Measurements from ENCODE around the gene CAPN3.

The CAPN3 gene

DNA sequence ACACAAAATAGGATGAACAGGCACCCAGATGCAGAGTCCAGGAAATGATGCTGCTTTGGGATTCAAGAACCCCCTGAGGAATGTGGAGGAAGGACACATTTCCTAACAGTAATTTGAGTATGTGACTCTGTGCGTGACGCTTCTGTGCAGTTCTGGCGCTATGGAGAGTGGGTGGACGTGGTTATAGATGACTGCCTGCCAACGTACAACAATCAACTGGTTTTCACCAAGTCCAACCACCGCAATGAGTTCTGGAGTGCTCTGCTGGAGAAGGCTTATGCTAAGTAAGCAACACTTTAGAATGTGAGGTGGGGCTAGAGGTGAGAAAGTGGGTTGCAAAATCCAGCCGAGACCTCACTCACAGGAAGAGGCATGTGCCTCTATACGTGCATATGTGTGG is 28.3 kb downstream of the CAPN3 start:
- H3K27ac ChIP-seq (ENCODE audit: low read length) = no peak overlapping the region
- no peaks in the 10 kb centered on the region for H3K9me3 ChIP-seq (ENCODE audit: control insufficient read depth in 2 of 2, low read length in 2 of 2)
- H3K36me3 ChIP-seq (ENCODE audit: control insufficient read depth in 2 of 2, insufficient read depth in 2 of 2, low read length in 2 of 2) = no peaks in the 10 kb centered on the region
- H3K4me1 ChIP-seq (ENCODE audit: control insufficient read depth, insufficient read depth, low read length) = no peaks in the 10 kb centered on the region
- no peak overlapping the region for H3K9ac ChIP-seq (ENCODE audit: low read length in 2 of 2)
- no peaks in the 10 kb centered on the region for H3K27me3 ChIP-seq (ENCODE audit: control insufficient read depth in 1 of 2, insufficient read depth in 2 of 2, low read length in 2 of 2)
- H3K4me3 ChIP-seq (ENCODE audit: low read length in 2 of 2) = no peak overlapping the region

DNA sequence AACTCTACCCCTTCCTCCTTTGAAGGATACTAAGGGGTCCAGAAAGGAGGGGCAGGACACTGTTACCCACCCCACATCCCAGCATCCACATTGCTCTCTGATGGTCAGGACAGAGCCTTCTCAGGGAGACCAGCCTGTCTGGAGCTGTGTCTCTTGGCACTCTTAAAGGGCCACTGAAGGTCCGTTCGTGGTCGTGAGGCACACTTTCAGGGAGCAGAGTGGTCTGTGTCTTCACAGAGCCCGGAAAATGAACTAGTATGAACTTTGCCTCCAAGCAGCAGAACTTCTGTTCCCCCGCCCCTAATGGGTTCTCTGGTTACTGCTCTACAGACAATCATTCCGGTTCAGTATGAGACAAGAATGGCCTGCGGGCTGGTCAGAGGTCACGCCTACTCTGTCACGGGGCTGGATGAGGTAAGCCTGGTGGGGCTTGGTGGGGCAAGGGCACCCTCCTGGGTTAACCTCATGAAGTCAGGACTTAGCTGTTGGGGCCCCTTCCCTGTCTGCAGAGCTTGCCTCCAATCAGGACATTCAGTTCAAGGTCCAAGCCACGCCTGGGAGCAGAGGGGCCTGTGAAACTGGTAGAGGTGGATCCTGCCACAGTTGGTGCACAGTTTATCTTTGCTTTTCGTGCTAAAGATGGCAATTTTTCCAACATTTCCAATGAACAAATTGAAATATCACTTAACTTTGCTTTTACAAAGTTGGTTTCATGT is 33.2 kb downstream of the CAPN3 start:
- Histone ChIP-seq H3K4me1 (ENCODE audit: control insufficient read depth, insufficient read depth, low read length) (no peaks in the 10 kb centered on the region), H3K4me3 (ENCODE audit: low read length in 2 of 2) (no peak overlapping the region), H3K9me3 (ENCODE audit: control insufficient read depth in 2 of 2, low read length in 2 of 2) (no peaks in the 10 kb centered on the region), H3K36me3 (ENCODE audit: control insufficient read depth in 2 of 2, insufficient read depth in 2 of 2, low read length in 2 of 2) (no peaks in the 10 kb centered on the region), H3K27ac (ENCODE audit: low read length) (no peak overlapping the region), H3K27me3 (ENCODE audit: control insufficient read depth in 1 of 2, insufficient read depth in 2 of 2, low read length in 2 of 2) (no peaks in the 10 kb centered on the region), H3K9ac (ENCODE audit: low read length in 2 of 2) (no peak overlapping the region)

DNA sequence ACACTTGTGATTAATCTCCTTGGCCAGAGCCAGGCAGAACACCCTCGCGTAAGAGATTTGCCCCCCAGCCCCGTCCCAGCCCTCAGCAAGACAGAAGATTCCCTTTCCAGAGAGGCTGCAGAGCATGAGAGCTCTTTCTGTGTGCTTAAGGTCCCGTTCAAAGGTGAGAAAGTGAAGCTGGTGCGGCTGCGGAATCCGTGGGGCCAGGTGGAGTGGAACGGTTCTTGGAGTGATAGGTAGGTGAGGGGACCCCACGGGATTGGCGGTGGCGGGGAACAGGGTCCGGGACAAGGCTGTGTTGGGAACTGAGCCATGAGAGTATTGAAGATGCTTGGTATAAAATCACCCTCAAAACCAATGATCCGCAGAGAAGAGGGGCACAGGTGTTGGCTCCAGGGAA is 34.8 kb downstream of the CAPN3 start:
- no peak overlapping the region for H3K4me3 ChIP-seq (ENCODE audit: low read length in 2 of 2)
- H3K27me3 ChIP-seq (ENCODE audit: control insufficient read depth in 1 of 2, insufficient read depth in 2 of 2, low read length in 2 of 2) = no peaks in the 10 kb centered on the region
- no peak overlapping the region for H3K27ac ChIP-seq (ENCODE audit: low read length)
- no peaks in the 10 kb centered on the region for H3K9me3 ChIP-seq (ENCODE audit: control insufficient read depth in 2 of 2, low read length in 2 of 2)
- no peaks in the 10 kb centered on the region for H3K4me1 ChIP-seq (ENCODE audit: control insufficient read depth, insufficient read depth, low read length)
- H3K9ac ChIP-seq (ENCODE audit: low read length in 2 of 2) = no peak overlapping the region
- H3K36me3 ChIP-seq (ENCODE audit: control insufficient read depth in 2 of 2, insufficient read depth in 2 of 2, low read length in 2 of 2) = no peaks in the 10 kb centered on the region

DNA sequence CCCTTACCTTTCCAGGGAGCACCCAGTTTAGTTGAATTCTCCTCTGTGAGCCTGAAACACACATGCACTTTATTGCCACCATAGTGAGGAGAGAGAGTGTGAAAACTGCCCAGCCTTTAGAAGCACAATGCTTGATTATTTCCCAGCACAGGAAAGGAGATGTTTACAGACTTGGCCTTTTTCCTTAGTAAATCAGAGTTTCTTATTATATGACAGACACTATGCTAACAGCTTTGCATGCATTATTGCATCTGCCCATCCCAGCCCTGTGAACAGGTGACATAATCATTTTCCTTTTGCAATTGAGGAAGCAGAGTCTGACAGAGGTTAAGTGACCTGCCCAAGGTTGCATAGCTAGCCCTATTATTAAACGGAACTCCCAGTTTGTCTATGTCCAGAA is 36.5 kb downstream of the CAPN3 start:
- Histone ChIP-seq H3K36me3 (ENCODE audit: control insufficient read depth in 2 of 2, insufficient read depth in 2 of 2, low read length in 2 of 2) (peaks cover 3 to 4% of the 10 kb centered on the region in 2 donors), H3K27me3 (ENCODE audit: control insufficient read depth in 1 of 2, insufficient read depth in 2 of 2, low read length in 2 of 2) (no peaks in the 10 kb centered on the region), H3K27ac (ENCODE audit: low read length) (no peak overlapping the region), H3K9me3 (ENCODE audit: control insufficient read depth in 2 of 2, low read length in 2 of 2) (no peaks in the 10 kb centered on the region), H3K9ac (ENCODE audit: low read length in 2 of 2) (no peak overlapping the region), H3K4me3 (ENCODE audit: low read length in 2 of 2) (no peak overlapping the region), H3K4me1 (ENCODE audit: control insufficient read depth, insufficient read depth, low read length) (no peaks in the 10 kb centered on the region)

DNA sequence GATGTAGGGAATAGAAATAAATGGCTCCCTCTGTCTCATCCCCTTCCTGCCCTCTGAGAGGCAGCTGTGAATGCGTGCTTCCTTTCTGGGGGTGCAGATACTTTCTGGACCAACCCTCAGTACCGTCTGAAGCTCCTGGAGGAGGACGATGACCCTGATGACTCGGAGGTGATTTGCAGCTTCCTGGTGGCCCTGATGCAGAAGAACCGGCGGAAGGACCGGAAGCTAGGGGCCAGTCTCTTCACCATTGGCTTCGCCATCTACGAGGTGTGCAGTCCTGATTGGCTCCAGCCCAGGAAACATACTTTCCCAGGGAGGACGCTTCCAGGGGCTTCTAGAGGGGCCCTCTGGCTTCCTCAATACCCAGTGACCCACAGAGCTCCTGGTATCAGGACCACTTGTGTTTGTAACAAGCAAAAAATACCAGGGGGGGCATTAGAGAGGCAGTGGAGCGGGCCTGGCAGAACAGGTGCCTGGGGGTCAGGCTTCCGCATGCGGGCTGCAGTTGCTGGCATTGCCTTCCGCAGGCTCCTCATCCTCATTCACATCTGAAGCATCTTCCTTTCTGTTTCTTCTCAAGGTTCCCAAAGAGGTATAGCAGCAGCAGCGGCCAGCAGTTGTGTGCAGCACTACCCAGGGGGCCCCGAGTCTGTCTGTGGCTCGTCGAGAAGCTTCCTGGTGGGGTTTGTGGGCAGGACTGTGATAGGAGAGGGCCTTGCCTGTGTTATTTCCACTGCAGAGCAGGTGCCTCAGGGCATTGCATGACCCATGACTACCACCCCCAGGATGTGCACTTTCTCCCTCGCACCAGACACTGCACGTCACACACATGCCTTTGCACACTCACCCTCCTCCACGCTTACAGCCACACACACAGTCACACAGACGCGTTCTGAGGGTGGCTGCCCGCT is 42.5 kb downstream of the CAPN3 start:
- Histone ChIP-seq H3K27ac (ENCODE audit: low read length) (no peak overlapping the region), H3K4me1 (ENCODE audit: control insufficient read depth, insufficient read depth, low read length) (no peaks in the 10 kb centered on the region), H3K4me3 (ENCODE audit: low read length in 2 of 2) (no peak overlapping the region), H3K27me3 (ENCODE audit: control insufficient read depth in 1 of 2, insufficient read depth in 2 of 2, low read length in 2 of 2) (no peaks in the 10 kb centered on the region), H3K9me3 (ENCODE audit: control insufficient read depth in 2 of 2, low read length in 2 of 2) (no peaks in the 10 kb centered on the region), H3K9ac (ENCODE audit: low read length in 2 of 2) (no peak overlapping the region), H3K36me3 (ENCODE audit: control insufficient read depth in 2 of 2, insufficient read depth in 2 of 2, low read length in 2 of 2) (peaks cover 3 to 23% of the 10 kb centered on the region in 2 donors)

DNA sequence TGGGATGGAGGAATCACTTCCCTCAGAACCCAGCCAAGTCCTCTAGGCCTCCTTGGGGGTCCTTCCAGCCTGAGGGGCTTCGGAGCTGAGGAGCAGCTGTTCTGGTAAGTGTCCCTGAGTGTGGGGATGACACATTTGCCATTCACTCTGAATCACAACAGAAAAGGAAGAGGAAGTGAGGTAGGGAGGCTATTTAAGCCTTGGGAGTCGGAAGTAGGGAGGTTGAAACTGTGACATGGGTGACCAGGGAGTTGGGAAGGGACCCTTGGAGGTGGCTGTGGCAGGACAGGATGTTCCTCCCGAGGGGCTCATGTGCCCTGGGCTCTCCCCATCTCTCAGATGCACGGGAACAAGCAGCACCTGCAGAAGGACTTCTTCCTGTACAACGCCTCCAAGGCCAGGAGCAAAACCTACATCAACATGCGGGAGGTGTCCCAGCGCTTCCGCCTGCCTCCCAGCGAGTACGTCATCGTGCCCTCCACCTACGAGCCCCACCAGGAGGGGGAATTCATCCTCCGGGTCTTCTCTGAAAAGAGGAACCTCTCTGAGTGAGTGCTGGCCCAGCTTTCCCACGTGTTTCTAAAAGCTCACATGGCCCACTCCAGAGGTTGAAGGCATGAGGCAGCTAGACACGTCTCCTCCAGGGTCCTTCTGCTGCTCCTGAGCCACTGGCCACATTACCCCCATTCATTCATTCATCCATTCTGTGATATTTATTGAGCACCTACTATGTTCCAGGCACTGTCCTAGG is 43.3 kb downstream of the CAPN3 start:
- Histone ChIP-seq H3K27me3 (ENCODE audit: control insufficient read depth in 1 of 2, insufficient read depth in 2 of 2, low read length in 2 of 2) (no peaks in the 10 kb centered on the region), H3K36me3 (ENCODE audit: control insufficient read depth in 2 of 2, insufficient read depth in 2 of 2, low read length in 2 of 2) (peaks cover 3 to 23% of the 10 kb centered on the region in 2 donors), H3K9me3 (ENCODE audit: control insufficient read depth in 2 of 2, low read length in 2 of 2) (no peaks in the 10 kb centered on the region), H3K4me3 (ENCODE audit: low read length in 2 of 2) (no peak overlapping the region), H3K27ac (ENCODE audit: low read length) (no peak overlapping the region), H3K9ac (ENCODE audit: low read length in 2 of 2) (no peak overlapping the region), H3K4me1 (ENCODE audit: control insufficient read depth, insufficient read depth, low read length) (no peaks in the 10 kb centered on the region)

DNA sequence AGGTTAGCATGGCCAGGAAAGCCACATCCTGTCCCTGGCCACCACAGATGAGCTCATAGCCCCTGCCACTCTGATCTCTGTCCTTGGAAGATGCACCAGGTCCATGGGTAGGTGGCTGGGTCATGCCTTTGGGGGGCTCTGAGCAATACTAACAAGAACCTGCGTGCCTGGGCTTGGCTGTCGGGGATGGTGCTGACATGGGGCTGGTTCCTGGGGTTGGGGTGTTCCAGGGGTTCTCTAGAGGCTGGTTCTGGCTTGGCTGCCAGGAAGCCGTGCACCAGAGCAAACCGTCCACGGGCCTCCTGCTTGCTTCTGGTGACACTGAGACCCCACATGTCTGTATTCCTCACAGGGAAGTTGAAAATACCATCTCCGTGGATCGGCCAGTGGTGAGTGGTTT is 44.1 kb downstream of the CAPN3 start:
- H3K9ac ChIP-seq (ENCODE audit: low read length in 2 of 2) = no peak overlapping the region
- no peak overlapping the region for H3K27ac ChIP-seq (ENCODE audit: low read length)
- H3K4me3 ChIP-seq (ENCODE audit: low read length in 2 of 2) = no peak overlapping the region
- peaks cover 3 to 25% of the 10 kb centered on the region in 2 donors for H3K36me3 ChIP-seq (ENCODE audit: control insufficient read depth in 2 of 2, insufficient read depth in 2 of 2, low read length in 2 of 2)
- H3K27me3 ChIP-seq (ENCODE audit: control insufficient read depth in 1 of 2, insufficient read depth in 2 of 2, low read length in 2 of 2) = no peaks in the 10 kb centered on the region
- no peaks in the 10 kb centered on the region for H3K9me3 ChIP-seq (ENCODE audit: control insufficient read depth in 2 of 2, low read length in 2 of 2)
- no peaks in the 10 kb centered on the region for H3K4me1 ChIP-seq (ENCODE audit: control insufficient read depth, insufficient read depth, low read length)

DNA sequence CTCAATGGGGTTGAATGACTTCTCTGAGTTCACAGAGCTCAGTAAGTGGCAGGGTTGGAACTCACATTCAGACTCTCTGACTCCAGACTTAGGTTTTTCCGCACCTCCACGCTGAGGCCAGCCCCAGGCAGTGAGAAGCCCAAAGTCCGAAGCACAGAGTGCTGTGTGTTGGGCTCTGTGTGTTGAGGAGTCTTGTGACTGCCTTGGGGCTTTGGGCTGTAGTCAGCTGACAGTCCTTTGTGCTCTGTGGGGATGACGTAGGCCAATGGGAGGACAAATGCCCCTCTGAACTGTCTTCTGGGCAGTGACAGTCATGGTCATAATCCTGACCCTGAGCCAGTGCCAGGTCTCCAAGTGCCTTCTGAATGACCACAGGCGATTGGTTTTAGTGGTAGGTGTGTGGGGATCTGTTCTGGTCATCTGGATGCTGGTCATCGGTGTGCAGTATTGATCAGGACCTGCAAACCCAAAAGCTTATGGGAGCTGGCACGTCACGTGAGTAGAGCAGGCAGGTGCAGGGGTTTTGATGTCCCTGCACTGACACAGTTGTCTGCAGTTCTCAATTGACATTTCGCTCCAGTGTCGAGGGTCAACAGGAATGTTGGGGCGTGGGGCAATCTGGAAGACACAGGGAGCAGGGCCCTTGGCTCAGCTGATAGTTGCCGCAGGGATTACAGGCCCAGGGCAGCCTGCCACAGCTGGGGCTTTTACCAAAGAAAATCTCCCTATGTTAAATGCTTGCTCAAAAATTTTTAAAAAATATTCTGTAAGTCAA is 45.3 kb downstream of the CAPN3 start:
- Histone ChIP-seq H3K9me3 (ENCODE audit: control insufficient read depth in 2 of 2, low read length in 2 of 2) (no peaks in the 10 kb centered on the region), H3K27ac (ENCODE audit: low read length) (no peak overlapping the region), H3K27me3 (ENCODE audit: control insufficient read depth in 1 of 2, insufficient read depth in 2 of 2, low read length in 2 of 2) (no peaks in the 10 kb centered on the region), H3K36me3 (ENCODE audit: control insufficient read depth in 2 of 2, insufficient read depth in 2 of 2, low read length in 2 of 2) (peaks cover 3 to 24% of the 10 kb centered on the region in 2 donors), H3K4me3 (ENCODE audit: low read length in 2 of 2) (no peak overlapping the region), H3K9ac (ENCODE audit: low read length in 2 of 2) (no peak overlapping the region), H3K4me1 (ENCODE audit: control insufficient read depth, insufficient read depth, low read length) (no peaks in the 10 kb centered on the region)

DNA sequence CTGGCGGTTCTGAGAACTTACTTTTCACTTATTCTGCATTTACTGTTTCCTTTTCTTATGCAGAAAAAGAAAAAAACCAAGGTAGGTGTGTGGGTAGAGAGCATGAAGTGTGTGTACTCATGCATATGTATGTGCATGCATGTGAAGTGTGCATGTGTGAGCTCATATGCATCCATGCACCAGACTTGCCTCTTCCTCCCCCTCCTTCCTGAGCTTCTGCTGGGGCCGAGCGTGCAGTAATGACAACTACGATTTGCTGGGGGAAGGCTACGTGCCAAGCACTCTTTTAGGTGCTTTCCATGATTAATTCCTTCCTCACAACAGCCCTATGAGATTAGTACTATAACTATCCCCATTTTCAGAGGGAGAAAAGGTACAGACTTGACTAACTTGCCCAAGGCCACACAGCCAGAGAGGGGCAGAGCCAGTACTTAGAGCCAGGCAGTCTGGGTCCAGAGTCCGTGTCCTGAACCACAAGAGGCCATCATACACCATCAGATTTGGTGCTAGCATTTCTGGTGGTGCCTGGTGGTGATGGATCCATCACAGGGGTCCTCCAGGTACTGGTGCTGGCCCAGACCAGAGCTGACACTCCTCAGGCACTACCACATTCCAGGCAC is 46.7 kb downstream of the CAPN3 start:
- Histone ChIP-seq H3K27ac (ENCODE audit: low read length) (no peak overlapping the region), H3K9ac (ENCODE audit: low read length in 2 of 2) (no peak overlapping the region), H3K9me3 (ENCODE audit: control insufficient read depth in 2 of 2, low read length in 2 of 2) (no peaks in the 10 kb centered on the region), H3K4me1 (ENCODE audit: control insufficient read depth, insufficient read depth, low read length) (no peaks in the 10 kb centered on the region), H3K36me3 (ENCODE audit: control insufficient read depth in 2 of 2, insufficient read depth in 2 of 2, low read length in 2 of 2) (peaks cover 0 to 23% of the 10 kb centered on the region in 2 donors), H3K4me3 (ENCODE audit: low read length in 2 of 2) (no peak overlapping the region), H3K27me3 (ENCODE audit: control insufficient read depth in 1 of 2, insufficient read depth in 2 of 2, low read length in 2 of 2) (no peaks in the 10 kb centered on the region)

DNA sequence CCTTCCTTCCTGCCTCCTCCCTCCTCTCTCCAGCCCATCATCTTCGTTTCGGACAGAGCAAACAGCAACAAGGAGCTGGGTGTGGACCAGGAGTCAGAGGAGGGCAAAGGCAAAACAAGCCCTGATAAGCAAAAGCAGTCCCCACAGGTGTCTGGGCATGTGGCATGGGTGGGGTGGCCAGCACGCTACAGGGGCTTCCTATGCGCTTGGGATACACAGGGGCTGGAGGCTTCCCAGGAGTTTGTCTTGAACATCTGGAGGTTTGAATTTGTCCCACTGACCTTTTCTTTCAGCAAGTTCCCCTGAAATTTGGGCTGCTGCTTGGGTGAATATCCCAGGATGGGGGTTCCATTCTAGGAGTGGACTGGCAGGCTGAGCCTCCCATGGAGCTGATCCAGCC is 48.9 kb downstream of the CAPN3 start:
- Histone ChIP-seq H3K9ac (ENCODE audit: low read length in 2 of 2) (no peak overlapping the region), H3K27ac (ENCODE audit: low read length) (no peak overlapping the region)

More for the DNA sequence above, 48.9 kb downstream of the CAPN3 start:
- no peaks in the 10 kb centered on the region for H3K4me1 ChIP-seq (ENCODE audit: control insufficient read depth, insufficient read depth, low read length)
- no peaks in the 10 kb centered on the region for H3K27me3 ChIP-seq (ENCODE audit: control insufficient read depth in 1 of 2, insufficient read depth in 2 of 2, low read length in 2 of 2)
- H3K36me3 ChIP-seq (ENCODE audit: control insufficient read depth in 2 of 2, insufficient read depth in 2 of 2, low read length in 2 of 2) = peaks cover 4 to 30% of the 10 kb centered on the region in 2 donors
- H3K4me3 ChIP-seq (ENCODE audit: low read length in 2 of 2) = no peak overlapping the region
- no peaks in the 10 kb centered on the region for H3K9me3 ChIP-seq (ENCODE audit: control insufficient read depth in 2 of 2, low read length in 2 of 2)

Measured in stomach smooth muscle (tissue), 2 donors.